ENCODE data around the gene ZNF318. TPM values are rescaled to one million over a fixed set of nuclear protein-coding genes. Genes with fewer than 3 reads are reported as not detected.
A peak's percentile ranks its signal among the peaks of the same experiment; 100 is the strongest.
"Not testable (repeated sequence)": the region's sequence is repeated elsewhere in the genome, so short reads cannot be mapped to it uniquely, and the experiment has no call there.

Gene ZNF318
- total RNA-seq, 1 donor from 2014 or later = 4.4 TPM

DNA sequence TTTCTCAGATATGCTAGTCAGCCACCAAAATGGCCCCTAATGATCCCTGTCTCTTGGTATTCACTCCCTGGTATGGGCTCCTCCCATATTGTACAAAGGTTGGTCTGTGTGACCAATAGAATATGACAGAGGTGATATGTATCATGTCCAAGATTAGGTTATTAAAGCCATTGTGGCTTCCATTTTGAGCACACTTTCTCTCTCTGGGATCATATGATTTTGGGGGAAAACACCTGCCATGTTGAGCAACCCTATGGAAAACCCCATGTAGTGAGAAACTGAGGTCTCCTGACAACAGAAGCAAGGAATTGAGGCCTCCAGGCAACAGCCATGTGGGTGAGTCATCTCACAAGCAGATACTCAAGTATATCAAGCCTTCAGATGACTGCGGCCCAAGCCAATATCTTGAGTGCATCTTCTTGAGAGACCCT is 7.1 kb upstream of the ZNF318 start:
- H3K36me3 ChIP-seq = no peaks in the 10 kb centered on the region
- no peaks in the 10 kb centered on the region for H3K9me3 ChIP-seq
- DNase-seq (ENCODE audit: low spot score in 2 of 2) = no peak
- H3K27me3 ChIP-seq = no peaks in the 10 kb centered on the region
- no peaks in the 10 kb centered on the region for H3K4me1 ChIP-seq
- H3K4me3 ChIP-seq = no peak overlapping the region
- no peak overlapping the region for H3K27ac ChIP-seq
- intact Hi-C loops (cut with DNase I) = no loop called here
- TF ChIP-seq, protein P1, sequence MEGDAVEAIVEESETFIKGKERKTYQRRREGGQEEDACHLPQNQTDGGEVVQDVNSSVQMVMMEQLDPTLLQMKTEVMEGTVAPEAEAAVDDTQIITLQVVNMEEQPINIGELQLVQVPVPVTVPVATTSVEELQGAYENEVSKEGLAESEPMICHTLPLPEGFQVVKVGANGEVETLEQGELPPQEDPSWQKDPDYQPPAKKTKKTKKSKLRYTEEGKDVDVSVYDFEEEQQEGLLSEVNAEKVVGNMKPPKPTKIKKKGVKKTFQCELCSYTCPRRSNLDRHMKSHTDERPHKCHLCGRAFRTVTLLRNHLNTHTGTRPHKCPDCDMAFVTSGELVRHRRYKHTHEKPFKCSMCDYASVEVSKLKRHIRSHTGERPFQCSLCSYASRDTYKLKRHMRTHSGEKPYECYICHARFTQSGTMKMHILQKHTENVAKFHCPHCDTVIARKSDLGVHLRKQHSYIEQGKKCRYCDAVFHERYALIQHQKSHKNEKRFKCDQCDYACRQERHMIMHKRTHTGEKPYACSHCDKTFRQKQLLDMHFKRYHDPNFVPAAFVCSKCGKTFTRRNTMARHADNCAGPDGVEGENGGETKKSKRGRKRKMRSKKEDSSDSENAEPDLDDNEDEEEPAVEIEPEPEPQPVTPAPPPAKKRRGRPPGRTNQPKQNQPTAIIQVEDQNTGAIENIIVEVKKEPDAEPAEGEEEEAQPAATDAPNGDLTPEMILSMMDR (IDR thresholded peaks at IDR 0.05) = no peak

DNA sequence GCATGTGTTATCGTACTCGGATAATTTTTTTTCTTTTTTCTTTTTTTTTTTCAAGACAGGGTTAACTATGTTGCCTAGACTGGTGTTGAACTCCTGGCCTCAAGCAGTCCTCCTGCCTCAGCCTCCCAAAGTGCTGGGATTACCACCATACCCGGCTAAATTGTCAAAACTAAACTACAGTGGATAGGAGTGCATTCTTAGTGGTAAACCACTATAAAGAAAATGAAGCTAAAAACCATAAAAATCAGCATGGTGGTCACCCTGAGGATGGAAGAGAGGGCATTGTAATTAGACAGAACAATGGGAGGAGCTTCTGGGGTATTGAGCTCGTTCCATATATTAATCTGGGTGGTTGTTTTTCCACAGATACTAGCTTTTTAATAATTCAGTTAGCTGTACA is 6.2 kb upstream of the ZNF318 start:
- Histone ChIP-seq H3K4me1 (no peaks in the 10 kb centered on the region), H3K9me3 (no peaks in the 10 kb centered on the region), H3K4me3 (no peak overlapping the region), H3K36me3 (no peaks in the 10 kb centered on the region), H3K27ac (no peak overlapping the region), H3K27me3 (no peaks in the 10 kb centered on the region)
- no peak for DNase-seq (ENCODE audit: low spot score in 2 of 2)
- TF ChIP-seq, protein P1 (IDR thresholded peaks at IDR 0.05) = no peak
- intact Hi-C loops (cut with DNase I) = no loop called here

DNA sequence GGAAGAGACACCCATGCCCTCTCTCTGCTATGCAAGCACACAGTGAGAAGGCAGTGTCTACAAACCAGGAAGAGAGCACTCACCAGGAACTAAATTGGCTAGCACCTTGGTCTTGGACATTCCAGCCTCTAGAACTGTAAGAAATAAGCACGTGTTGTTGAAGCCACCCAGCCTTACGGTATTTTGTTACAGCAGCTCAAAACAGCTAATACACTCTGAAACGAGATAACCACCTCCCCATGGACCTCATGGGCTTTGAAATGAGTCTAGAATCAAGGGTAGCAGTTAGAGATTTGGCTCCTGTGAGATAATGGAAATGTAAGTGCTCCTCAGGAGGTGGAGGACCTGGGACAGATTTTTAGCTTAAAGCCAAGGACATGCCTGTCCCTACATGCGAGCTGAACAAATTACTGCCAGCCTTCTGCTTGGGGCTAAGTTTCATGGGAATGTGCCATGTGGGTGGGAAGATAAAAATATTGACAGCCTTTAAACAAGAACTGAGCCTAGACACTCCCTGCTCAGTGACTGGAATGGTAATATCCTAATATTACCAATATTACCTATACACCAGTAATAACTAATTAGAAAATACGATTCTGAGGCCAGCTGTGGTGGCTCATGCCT is 3.9 kb upstream of the ZNF318 start:
- no peaks in the 10 kb centered on the region for H3K9me3 ChIP-seq
- intact Hi-C loops (cut with DNase I) = no loop called here

DNA sequence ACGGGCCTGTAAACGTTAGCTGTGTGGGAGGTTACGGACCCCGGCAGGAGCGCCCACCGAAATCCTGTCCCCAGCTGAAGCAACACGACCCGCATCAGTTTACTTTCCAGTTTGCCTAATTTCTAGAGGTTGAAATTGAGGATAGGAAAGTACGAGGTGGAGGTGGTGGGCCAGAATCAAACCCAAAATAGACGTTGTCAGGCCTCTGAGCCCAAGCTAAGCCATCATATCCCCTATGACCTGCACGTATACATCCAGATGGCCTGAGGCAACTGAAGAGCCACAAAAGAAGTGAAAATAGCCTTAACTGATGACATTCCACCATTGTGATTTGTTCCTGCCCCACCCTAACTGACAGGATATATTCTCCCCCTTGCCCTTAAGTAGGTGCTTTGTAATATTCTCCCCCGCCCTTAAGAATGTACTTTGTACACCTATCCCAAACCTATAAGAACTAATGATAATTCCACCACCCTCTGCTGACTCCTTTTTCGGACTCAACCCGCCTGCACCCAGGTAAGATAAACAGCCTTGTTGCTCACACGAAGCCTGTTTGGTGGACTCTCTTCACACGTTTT is 645 bp upstream of the ZNF318 start:
- peaks cover 3 to 14% of the 10 kb centered on the region in 2 donors for H3K4me1 ChIP-seq
- H3K27me3 ChIP-seq; H3K9me3 ChIP-seq; intact Hi-C loops (cut with DNase I); DNase-seq (ENCODE audit: low spot score in 2 of 2); H3K36me3 ChIP-seq: not testable (repeated sequence)
- H3K4me3 ChIP-seq = peak overlapping the region; percentile 83 to 97
- H3K27ac ChIP-seq = peak overlapping the region; percentile 80 to 88

More for the DNA sequence above, 3.9 kb upstream of the ZNF318 start:
- Histone ChIP-seq H3K27ac (no peak overlapping the region), H3K4me1 (peaks cover 3 to 6% of the 10 kb centered on the region in 2 donors), H3K4me3 (no peak overlapping the region), H3K27me3 (no peaks in the 10 kb centered on the region), H3K36me3 (no peaks in the 10 kb centered on the region)
- TF ChIP-seq, protein P1 (IDR thresholded peaks at IDR 0.05) = no peak
- no peak for DNase-seq (ENCODE audit: low spot score in 2 of 2)

DNA sequence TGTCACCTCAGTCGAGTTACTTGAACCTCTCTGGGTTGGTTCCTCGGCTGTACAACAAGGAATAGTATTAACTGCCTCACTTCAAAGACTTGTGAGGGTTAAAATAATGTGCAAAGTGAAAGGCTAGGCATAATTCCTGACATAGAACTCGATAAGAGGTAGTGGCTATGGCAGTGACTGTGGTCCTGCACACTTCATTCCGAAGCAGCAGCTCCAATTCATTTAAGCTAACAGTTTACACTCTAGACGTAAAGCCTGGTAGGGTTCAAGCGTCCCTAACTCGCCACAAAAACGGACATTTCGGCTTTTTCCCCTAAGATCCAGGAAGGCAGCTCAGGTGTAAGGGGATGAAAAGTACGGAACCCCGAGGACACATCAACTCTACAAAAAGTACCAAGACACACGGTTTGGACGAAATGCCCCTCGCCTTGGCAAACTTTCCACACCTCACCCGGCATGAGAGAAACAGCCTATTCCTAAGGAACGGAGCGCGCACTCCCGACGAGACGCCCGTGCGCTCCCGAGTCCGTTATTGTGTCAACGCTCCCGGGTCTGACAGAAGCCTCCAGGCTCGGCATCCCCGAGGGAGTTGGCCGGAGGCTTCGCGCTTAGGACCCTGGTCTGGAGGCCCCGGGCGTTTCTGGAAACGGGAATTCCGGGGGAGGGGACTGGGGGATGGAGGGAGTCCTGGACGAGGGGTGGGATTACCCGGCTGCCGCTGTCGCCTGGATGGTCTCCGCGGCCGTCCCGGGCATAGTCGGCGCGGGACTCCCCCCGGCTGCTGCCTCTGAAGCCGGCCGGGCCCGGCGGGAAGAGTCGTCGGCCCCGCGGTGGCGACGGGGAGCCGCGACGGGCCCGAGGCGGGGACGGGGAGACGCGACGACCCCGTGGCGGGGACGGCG is 937 bp downstream of the ZNF318 start:
- DNase-seq (ENCODE audit: low spot score in 2 of 2) = no peak
- H3K27ac ChIP-seq = peak overlapping the region; percentile 46 to 88
- H3K27me3 ChIP-seq = no peaks in the 10 kb centered on the region
- peaks cover 3 to 14% of the 10 kb centered on the region in 2 donors for H3K4me1 ChIP-seq
- H3K9me3 ChIP-seq = no peaks in the 10 kb centered on the region
- TF ChIP-seq, protein P1 (IDR thresholded peaks at IDR 0.05) = no peak
- intact Hi-C loops (cut with DNase I) = loop anchor here (1.0 to 2.0 kb wide), 3 partner anchors 59 to 262 kb away; partner anchors contain the start of genes ABCC10 and LRRC73
- peaks cover 10 to 16% of the 10 kb centered on the region in 2 donors for H3K36me3 ChIP-seq
- H3K4me3 ChIP-seq = peak overlapping the region; percentile 83 to 97
